H1 (cell line): ENCODE results near the gene ARHGEF26. TPM values are rescaled to one million over a fixed set of nuclear protein-coding genes. Genes with fewer than 3 reads are reported as not detected.
A peak's percentile ranks its signal among the peaks of the same experiment; 100 is the strongest.

Experiments used
- CTCF ChIA-PET: fragments of 300-600 bp; sonication (Branson Sonifier 250); formaldehyde crosslinking; loops from one replicate; lab custom pipeline; 2021; ENCODE audit not compliant: partially characterized antibody; lab: Charles Lee
- POLR2A ChIA-PET: fragments of 300-600 bp; sonication (Branson Sonifier 250); formaldehyde crosslinking; loops from one replicate; lab custom pipeline; 2021; ENCODE audit warnings: inconsistent platforms; ENCODE audit not compliant: partially characterized antibody; lab: Charles Lee
- DNase-seq, 2 experiments: peaks; one replicate each; pipeline versions ENCODE4 v3.0.0 to v3.0.0-alpha.2; 2010 to 2022; ENCODE audit warnings: low spot score in 2 of 2, low read depth in 1 of 2, mixed read lengths in 1 of 2
- FAIRE-seq: peaks from 2 replicates; lab custom pipeline; 2011; peaks lifted over from hg19 to GRCh38; lab: Jason Lieb, UNC
- H2AFZ ChIP-seq: 2 replicates; pipeline ENCODE4 v1.8.1; 2012; ENCODE audit warnings: low read length, inconsistent platforms
- H2AK5ac ChIP-seq: 2 replicates; pipeline ENCODE4 v1.6.1; 2013; ENCODE audit warnings: low read depth, low read length
- H2BK120ac ChIP-seq: replicated peaks from 2 replicates; pipeline ENCODE3; 2013; ENCODE audit warnings: low read depth, low read length, inconsistent platforms
- H2BK12ac ChIP-seq: 2 replicates; pipeline ENCODE4 v1.6.1; 2013; ENCODE audit warnings: low read depth, low read length
- H2BK15ac ChIP-seq: 2 replicates; pipeline ENCODE4 v1.6.1; 2013; ENCODE audit warnings: low read length
- H2BK20ac ChIP-seq: 2 replicates; pipeline ENCODE4 v1.6.1; 2013; ENCODE audit warnings: low read length
- H2BK5ac ChIP-seq: 2 replicates; pipeline ENCODE4 v1.6.1; 2013; ENCODE audit warnings: low read depth, low read length
- H3K14ac ChIP-seq: 2 replicates; pipeline ENCODE4 v1.6.1; 2013; ENCODE audit warnings: inconsistent platforms; ENCODE audit not compliant: insufficient read length
- H3K18ac ChIP-seq: 2 replicates; pipeline ENCODE4 v1.6.1; 2013; ENCODE audit warnings: low read length; ENCODE audit errors: extremely low read depth
- H3K23ac ChIP-seq: 2 replicates; pipeline ENCODE4 v1.6.1; 2013; ENCODE audit warnings: inconsistent platforms; ENCODE audit not compliant: insufficient read length
- H3K23me2 ChIP-seq: 2 replicates; pipeline ENCODE4 v1.6.1; 2013; ENCODE audit warnings: low read depth, low read length
- H3K27ac ChIP-seq: 2 replicates; pipeline ENCODE4 v1.6.1; 2011; ENCODE audit warnings: low read depth, low read length, inconsistent platforms
- H3K27me3 ChIP-seq, 4 experiments: replicated peaks in 1 of 4; 1 replicate in 1 of 4; 2 replicates in 3 of 4; pipeline versions ENCODE4 v1.6.1 to v1.8.1; 2011 to 2013; ENCODE audit warnings: low read length in 3 of 4, mild to moderate bottlenecking in 3 of 4, inconsistent platforms in 2 of 4, mixed read lengths in 2 of 4, moderate library complexity in 1 of 4; ENCODE audit not compliant: control insufficient read depth in 3 of 4, insufficient read depth in 3 of 4; ENCODE audit errors: extremely low read depth in 1 of 4
- H3K36me3 ChIP-seq, 4 experiments: 2 replicates each; pipeline versions ENCODE4 v1.6.1 to v1.8.1; 2011 to 2013; ENCODE audit warnings: mild to moderate bottlenecking in 4 of 4, low read length in 3 of 4, moderate library complexity in 2 of 4, control low read depth in 1 of 4, inconsistent platforms in 1 of 4; ENCODE audit not compliant: insufficient read depth in 4 of 4, control insufficient read depth in 2 of 4
- H3K4ac ChIP-seq: replicated peaks from 2 replicates; pipeline ENCODE3; 2013; ENCODE audit warnings: low read length, low read depth, mixed read lengths, inconsistent platforms; ENCODE audit not compliant: insufficient read length
- H3K4me1 ChIP-seq, 4 experiments: replicated peaks in 1 of 4; 1 replicate in 1 of 4; 2 replicates in 3 of 4; pipeline versions ENCODE4 v1.6.1 to v1.8.1; 2011 to 2013; ENCODE audit warnings: low read length in 3 of 4, inconsistent platforms in 2 of 4, mixed read lengths in 1 of 4; ENCODE audit not compliant: insufficient read depth in 4 of 4, control insufficient read depth in 3 of 4
- H3K4me2 ChIP-seq, 2 experiments: 2 replicates each; pipeline versions ENCODE4 v1.6.1 to v1.8.1; 2011 to 2013; ENCODE audit warnings: low read depth in 2 of 2, low read length in 2 of 2, control low read depth in 1 of 2, inconsistent platforms in 1 of 2, mild to moderate bottlenecking in 1 of 2; ENCODE audit not compliant: insufficient read depth in 1 of 2
- H3K4me3 ChIP-seq, 4 experiments: fragments of 200-600, 300-600 bp in 1 of 4; sonication (generic), shearing (Covaris generic), sonication (Bioruptor Twin) in 1 of 4; 2 replicates each; pipeline versions ENCODE4 v1.5.1 to v1.8.1; 2011 to 2016; ENCODE audit warnings: low read length in 4 of 4, low read depth in 3 of 4, control low read depth in 2 of 4, inconsistent platforms in 2 of 4, mild to moderate bottlenecking in 2 of 4, mixed read lengths in 1 of 4, moderate library complexity in 1 of 4; ENCODE audit not compliant: insufficient read depth in 2 of 4; ENCODE audit errors: extremely low read depth in 1 of 4
- H3K56ac ChIP-seq: replicated peaks from 2 replicates; pipeline ENCODE3; 2013; ENCODE audit warnings: low read depth, mild to moderate bottlenecking, mixed read lengths, low read length, inconsistent platforms; ENCODE audit not compliant: insufficient read length
- H3K79me1 ChIP-seq: 2 replicates; pipeline ENCODE4 v1.6.1; 2013; ENCODE audit warnings: low read depth, low read length, control low read depth
- H3K79me2 ChIP-seq, 2 experiments: 2 replicates each; pipeline versions ENCODE4 v1.6.1 to v1.8.1; 2012 to 2013; ENCODE audit warnings: low read length in 2 of 2, mild to moderate bottlenecking in 2 of 2, inconsistent platforms in 1 of 2; ENCODE audit not compliant: insufficient read depth in 2 of 2, control insufficient read depth in 1 of 2
- H3K9ac ChIP-seq, 4 experiments: replicated peaks in 1 of 4; 1 replicate in 1 of 4; 2 replicates in 3 of 4; pipeline versions ENCODE4 v1.6.1 to v1.8.1; 2011 to 2013; ENCODE audit warnings: low read depth in 3 of 4, low read length in 3 of 4, control low read depth in 2 of 4, mild to moderate bottlenecking in 2 of 4, moderate library complexity in 2 of 4, inconsistent platforms in 1 of 4; ENCODE audit errors: extremely low read depth in 1 of 4
- H3K9me3 ChIP-seq, 2 experiments: 2 replicates each; pipeline versions ENCODE4 v1.6.1 to v1.8.1; 2012 to 2013; ENCODE audit warnings: mild to moderate bottlenecking in 2 of 2, moderate library complexity in 2 of 2, control low read depth in 1 of 2, inconsistent platforms in 1 of 2, low read depth in 1 of 2, low read length in 1 of 2, mixed read lengths in 1 of 2; ENCODE audit not compliant: insufficient read depth in 2 of 2
- H4K20me1 ChIP-seq, 2 experiments: replicated peaks in 1 of 2; 2 replicates each; pipeline versions ENCODE3 to v1.8.1; 2011 to 2013; ENCODE audit warnings: inconsistent platforms in 2 of 2, low read length in 2 of 2, mild to moderate bottlenecking in 1 of 2; ENCODE audit not compliant: insufficient read depth in 2 of 2, control insufficient read depth in 1 of 2
- H4K5ac ChIP-seq: 2 replicates; pipeline ENCODE4 v1.6.1; 2013; ENCODE audit warnings: low read length, low read depth, mixed read lengths, inconsistent platforms; ENCODE audit not compliant: insufficient read length
- H4K8ac ChIP-seq: 2 replicates; pipeline ENCODE4 v1.8.0; 2013; ENCODE audit warnings: mild to moderate bottlenecking, moderate library complexity, low read length, inconsistent platforms; ENCODE audit not compliant: insufficient read depth; ENCODE audit errors: extremely low read depth
- H4K91ac ChIP-seq: replicated peaks from 2 replicates; pipeline ENCODE3; 2013; ENCODE audit warnings: low read length, mixed read lengths, inconsistent platforms; ENCODE audit not compliant: insufficient read length
- EGR1 ChIP-seq: IDR thresholded peaks from 2 replicates; pipeline ENCODE4 v1.6.1; 2011; ENCODE audit warnings: low read depth, low read length, borderline replicate concordance
- GABPA ChIP-seq: IDR thresholded peaks from 2 replicates; pipeline ENCODE4 v1.6.1; 2011; ENCODE audit warnings: mild to moderate bottlenecking, low read length, moderate library complexity, borderline replicate concordance; ENCODE audit not compliant: insufficient read depth
- HDAC6 ChIP-seq: IDR thresholded peaks from one replicate; pipeline ENCODE4 v1.7.1; 2012; ENCODE audit warnings: low read depth, mild to moderate bottlenecking, inconsistent platforms, low read length, moderate library complexity
- JUND ChIP-seq: IDR thresholded peaks from 2 replicates; pipeline ENCODE4 v1.6.1; 2011; ENCODE audit warnings: mild to moderate bottlenecking, improper control_type of control experiment, low read length
- KDM1A ChIP-seq: fragments of 200-600, 300-600 bp; sonication (generic); IDR thresholded peaks from 2 replicates; pipeline ENCODE4 v1.7.1; 2016; ENCODE audit warnings: mild to moderate bottlenecking, low read length, borderline replicate concordance
- MAX ChIP-seq: IDR thresholded peaks from 2 replicates; pipeline ENCODE4 v1.6.1; 2012; ENCODE audit warnings: inconsistent platforms
- RAD21 ChIP-seq, 2 experiments: IDR thresholded peaks in 1 of 2; conservative IDR thresholded peaks in 1 of 2; 2 replicates each; pipeline ENCODE4 v1.6.1; 2011; ENCODE audit warnings: low read depth in 2 of 2, low read length in 2 of 2, improper control_type of control experiment in 1 of 2, inconsistent platforms in 1 of 2, mild to moderate bottlenecking in 1 of 2, moderate library complexity in 1 of 2
- SIN3A ChIP-seq, 2 experiments: IDR thresholded peaks in 1 of 2; conservative IDR thresholded peaks in 1 of 2; 2 replicates each; pipeline ENCODE4 v1.6.1; 2011 to 2012; ENCODE audit warnings: low read length in 2 of 2, improper control_type of control experiment in 1 of 2, low read depth in 1 of 2, mild to moderate bottlenecking in 1 of 2
- SP1 ChIP-seq: IDR thresholded peaks from 2 replicates; pipeline ENCODE4 v1.6.1; 2011; ENCODE audit warnings: low read depth, low read length
- SP4 ChIP-seq: IDR thresholded peaks from 2 replicates; pipeline ENCODE4 v1.6.1; 2012; ENCODE audit warnings: low read length, inconsistent platforms
- TEAD4 ChIP-seq: IDR thresholded peaks from 2 replicates; pipeline ENCODE4 v1.6.1; 2012; ENCODE audit warnings: low read depth, low read length, inconsistent platforms, mixed read lengths
- ZNF274 ChIP-seq: IDR thresholded peaks from 2 replicates; pipeline ENCODE4 v1.7.0; 2012; ENCODE audit warnings: low read length, borderline replicate concordance; ENCODE audit errors: extremely low read depth
- WGBS, 2 experiments: shearing (Covaris generic) in 1 of 2; methylation state at CpG; one replicate each; pipeline versions ENCODE4 v1.1.6 to v1.1.7; 2013 to 2015; ENCODE audit warnings: low lambda C conversion rate in 2 of 2, mixed read lengths in 2 of 2, inconsistent platforms in 1 of 2, low coverage in 1 of 2, missing lambda C conversion rate in 1 of 2; ENCODE audit not compliant: insufficient replicate concordance in 2 of 2, insufficient coverage in 1 of 2, insufficient read length in 1 of 2; ENCODE audit errors: extremely low coverage in 1 of 2, missing lambda C conversion rate in 1 of 2; 5-methylcytosine and 5-hydroxymethylcytosine counted together
- polyA plus RNA-seq, 7 experiments: library from polyadenylated mRNA; depleted of rRNA in 3 of 7; stranded (reverse) in 5 of 7; unstranded in 2 of 7; fragments of >200 nt in 5 of 7; fragments of 200-250 nt in 2 of 7; gene quantifications; 1 replicate in 5 of 7; 2 replicates in 1 of 7; 4 replicates in 1 of 7; pipeline versions ENCODE4 v1.2.1 to v1.2.3, GENCODE V29; 2011 to 2013; ENCODE audit warnings: missing spikeins in 2 of 7, mixed read lengths in 2 of 7
- total RNA-seq: library from RNA; stranded (reverse); fragmentation: NEBNext Ultra II Directional; extraction: Animal tissue kit (Norgen Biotek cat#: 25700); gene quantifications from 2 replicates; pipeline ENCODE4 v1.2.1, GENCODE V29; 2021

Gene ARHGEF26
- total and polyA plus RNA-seq, 2 of the 8 experiments (the other 6 are each of a cell fraction or from before 2014, with no cell fraction given) = 3.1 to 15.6 TPM

GRCh38 chr3:154105218-154105975 is 15.8 kb upstream of the ARHGEF26 start:
- no peaks in the 10 kb centered on the region for H3K4me1 ChIP-seq
- no peaks in the 10 kb centered on the region for H3K27me3 ChIP-seq
- H3K14ac ChIP-seq = no peak overlapping the region
- H4K5ac ChIP-seq = no peak overlapping the region
- H2AFZ ChIP-seq = peak overlapping the region; percentile 10; the same call in 1 of the 2 replicates
- DNase-seq (no peak), FAIRE-seq (no peak)
- no peaks in the 10 kb centered on the region for H3K79me2 ChIP-seq
- no peaks in the 10 kb centered on the region; a peak in 1 of 4 replicates for H3K9me3 ChIP-seq
- H3K36me3 ChIP-seq = no peaks in the 10 kb centered on the region
- no peak overlapping the region; the same call in 1 of the 2 replicates for H3K18ac ChIP-seq
- ChIA-PET POLR2A (no interaction called here), CTCF (interaction anchor here (0.5 to 2.4 kb wide), 6 partner anchors 8 to 458 kb away, joined by 3 to 6 read pairs (median 3); partner anchors contain the start of gene ARHGEF26)
- no peak overlapping the region for H2BK20ac ChIP-seq
- no peak overlapping the region for H3K23ac ChIP-seq
- H3K56ac ChIP-seq = no peak overlapping the region
- no peak overlapping the region for H2BK5ac ChIP-seq
- WGBS, 2 experiments = 94% methylated on average over 4 of the region's 4 CpGs; no CpG with 5 or more reads in 1 of the 2 experiments
- no peak overlapping the region for H4K91ac ChIP-seq
- H3K9ac ChIP-seq = no peak overlapping the region
- H3K4me3 ChIP-seq = no peak overlapping the region
- no peak overlapping the region for H4K8ac ChIP-seq
- no peak overlapping the region for H2BK12ac ChIP-seq
- H2BK15ac ChIP-seq = no peak overlapping the region
- H3K23me2 ChIP-seq = no peaks in the 10 kb centered on the region
- no peak overlapping the region for H3K27ac ChIP-seq
- no peak overlapping the region for H2AK5ac ChIP-seq
- no peaks in the 10 kb centered on the region for H4K20me1 ChIP-seq
- H2BK120ac ChIP-seq = no peak overlapping the region
- H3K4me2 ChIP-seq = no peak overlapping the region
- H3K79me1 ChIP-seq = no peaks in the 10 kb centered on the region
- no peak overlapping the region for H3K4ac ChIP-seq
- TF ChIP-seq HDAC6 = no peak
- TF ChIP-seq GABPA = no peak
- no peak for TF ChIP-seq ZNF274
- TF ChIP-seq MAX = no peak
- TF ChIP-seq RAD21 (IDR thresholded peaks at IDR 0.05 in 1 of 2, conservative IDR thresholded peaks at IDR 0.05 in 1 of 2; ENCODE audit: low read depth in 2 of 2, low read length in 2 of 2) = no peak
- TF ChIP-seq TEAD4 = no peak
- no peak for TF ChIP-seq SP1
- no peak for TF ChIP-seq SP4
- TF ChIP-seq JUND = no peak
- TF ChIP-seq EGR1 = no peak
- no peak for TF ChIP-seq SIN3A (conservative IDR thresholded peaks at IDR 0.05 in 1 of 2, IDR thresholded peaks at IDR 0.05 in 1 of 2; ENCODE audit: low read depth in 1 of 2, low read length in 2 of 2)
- no peak for TF ChIP-seq KDM1A
